B cell (primary cell): ENCODE results near the gene PEX14. TPM values are rescaled to one million over a fixed set of nuclear protein-coding genes. Genes with fewer than 3 reads are reported as not detected.

Source experiments
- ATAC-seq: fragments of 200-7000 bp; cut with Tn5 transposase; one replicate; pipeline ENCODE4 v1.10.0; 2021; ENCODE audit warnings: low read depth, mild to moderate bottlenecking, moderate number of reproducible peaks, moderate library complexity
- CTCF ChIA-PET: fragments of 350-600 bp; sonication (Branson Sonifier 250); formaldehyde crosslinking; loops from one replicate; lab custom pipeline; 2021; ENCODE audit warnings: antibody characterized with exemption, inconsistent platforms; lab: Charles Lee
- POLR2A ChIA-PET: fragments of 350-600 bp; sonication (Branson Sonifier 250); formaldehyde crosslinking; loops from one replicate; lab custom pipeline; 2021; ENCODE audit warnings: antibody characterized with exemption; lab: Charles Lee
- DNase-seq: peaks from one replicate; pipeline ENCODE4 v3.0.0; 2013
- H2AFZ ChIP-seq: 2 replicates; pipeline ENCODE4 v1.6.1; 2012; ENCODE audit warnings: mild to moderate bottlenecking, low read depth, low read length; ENCODE audit not compliant: insufficient read depth, poor library complexity, severe bottlenecking
- H3K27ac ChIP-seq, 2 donors: 1 replicate in 1 of 2; 2 replicates in 1 of 2; pipeline ENCODE4 v1.5.1; 2012 to 2013; ENCODE audit warnings: low read length in 2 of 2, mild to moderate bottlenecking in 2 of 2, moderate library complexity in 1 of 2
- H3K27me3 ChIP-seq, 4 experiments: fragments of 200-600 bp in 1 of 4; sonication (generic) in 1 of 4; replicated peaks in 1 of 4; 1 replicate in 2 of 4; 2 replicates in 2 of 4; pipeline versions ENCODE4 v1.6.1 to v1.7.0; 2013 to 2016; ENCODE audit warnings: low read length in 3 of 4, mild to moderate bottlenecking in 2 of 4, mixed read lengths in 1 of 4, moderate library complexity in 1 of 4; ENCODE audit not compliant: insufficient read depth in 4 of 4, control insufficient read depth in 3 of 4; ENCODE audit errors: control extremely low read depth in 1 of 4
- H3K36me3 ChIP-seq, 2 experiments: replicated peaks in 1 of 2; 1 replicate in 1 of 2; 2 replicates in 1 of 2; pipeline versions ENCODE4 v1.6.1 to v1.7.1; 2013; ENCODE audit warnings: low read length in 1 of 2; ENCODE audit not compliant: insufficient read depth in 2 of 2, control insufficient read depth in 1 of 2; ENCODE audit errors: control extremely low read depth in 1 of 2, extremely low read depth in 1 of 2
- H3K4me1 ChIP-seq, 2 donors: fragments of 200-600 bp in 1 of 2; sonication (generic) in 1 of 2; 1 replicate in 1 of 2; 2 replicates in 1 of 2; pipeline versions ENCODE4 v1.5.1 to v1.6.1; 2013 to 2017; ENCODE audit warnings: low read length in 2 of 2; ENCODE audit not compliant: control insufficient read depth in 2 of 2, insufficient read depth in 2 of 2
- H3K4me2 ChIP-seq: replicated peaks from 2 replicates; pipeline ENCODE3; 2012; ENCODE audit warnings: mild to moderate bottlenecking, low read depth, low read length; ENCODE audit not compliant: poor library complexity, severe bottlenecking
- H3K4me3 ChIP-seq, 5 experiments: fragments of 200-600 bp in 1 of 5; sonication (generic) in 1 of 5; 1 replicate in 3 of 5; 2 replicates in 2 of 5; pipeline versions ENCODE4 v1.5.1 to v1.7.0; 2011 to 2016; ENCODE audit warnings: low read length in 4 of 5, mild to moderate bottlenecking in 4 of 5, low read depth in 2 of 5, control low read depth in 1 of 5, moderate library complexity in 1 of 5; ENCODE audit not compliant: insufficient read depth in 1 of 5; ENCODE audit errors: control extremely low read depth in 1 of 5, extremely low read depth in 1 of 5
- H3K79me2 ChIP-seq: fragments of 200-600 bp; sonication (generic); one replicate; pipeline ENCODE4 v1.6.0; 2016; ENCODE audit warnings: low read length; ENCODE audit not compliant: control insufficient read depth, insufficient read depth
- H3K9ac ChIP-seq: fragments of 200-600 bp; sonication (generic); 2 replicates; pipeline ENCODE4 v1.6.1; 2017; ENCODE audit warnings: mild to moderate bottlenecking, low read length, moderate library complexity
- H3K9me3 ChIP-seq, 3 donors: one replicate each; pipeline versions ENCODE4 v1.6.1 to v1.7.1; 2013; ENCODE audit warnings: low read length in 2 of 3; ENCODE audit not compliant: control insufficient read depth in 2 of 3, insufficient read depth in 1 of 3; ENCODE audit errors: control extremely low read depth in 1 of 3
- H4K20me1 ChIP-seq: 2 replicates; pipeline ENCODE4 v1.6.0; 2012; ENCODE audit warnings: mild to moderate bottlenecking, low read length; ENCODE audit not compliant: insufficient read depth, control insufficient read depth, poor library complexity, severe bottlenecking
- H3K27ac Mint-ChIP-seq: one replicate; pipeline ENCODE4 v1.8.0; 2021; ENCODE audit warnings: mixed read lengths
- H3K27me3 Mint-ChIP-seq: one replicate; pipeline ENCODE4 v1.8.0; 2021; ENCODE audit warnings: mixed read lengths
- H3K4me1 Mint-ChIP-seq: one replicate; pipeline ENCODE4 v1.8.0; 2021; ENCODE audit warnings: mixed read lengths
- H3K4me3 Mint-ChIP-seq: one replicate; pipeline ENCODE4 v1.8.0; 2021; ENCODE audit warnings: mixed read lengths
- H3K9me3 Mint-ChIP-seq: one replicate; pipeline ENCODE4 v1.8.0; 2022; ENCODE audit warnings: mixed read lengths; ENCODE audit not compliant: insufficient read depth
- CTCF ChIP-seq: fragments of 200-600 bp; IDR thresholded peaks from one replicate; pipeline ENCODE4 v1.8.0; 2022; ENCODE audit warnings: antibody characterized with exemption, mild to moderate bottlenecking
- EZH2 ChIP-seq: IDR thresholded peaks from 2 replicates; pipeline ENCODE4 v1.6.1; 2012; ENCODE audit warnings: borderline replicate concordance, low read depth, mild to moderate bottlenecking, moderate library complexity, low read length; ENCODE audit not compliant: insufficient read depth, poor library complexity, severe bottlenecking
- WGBS: methylation state at CpG from one replicate; pipeline ENCODE4 v1.1.5; 2013; ENCODE audit warnings: missing lambda C conversion rate; ENCODE audit not compliant: insufficient coverage; 5-methylcytosine and 5-hydroxymethylcytosine counted together
- intact Hi-C: fragments of 100-400 bp; cut with micrococcal nuclease; formaldehyde crosslinking; loops from one replicate; pipeline ENCODE4 v1.10.0; 2022
- polyA plus RNA-seq: library from polyadenylated mRNA; depleted of rRNA; stranded (reverse); fragments of >200 nt; gene quantifications from 2 replicates; pipeline ENCODE4 v1.2.3, GENCODE V29; 2012
- total RNA-seq, 2 donors: library from RNA; stranded (reverse); fragments of 120-200 nt in 1 of 2; gene quantifications; 1 replicate in 1 of 2; 2 replicates in 1 of 2; pipeline versions ENCODE4 v1.2.3 to v1.2.4, GENCODE V29; 2013 to 2022

The PEX14 gene
- total and polyA plus RNA-seq, 2 donors (not counting 1 experiment from before 2014, with no cell fraction given) = 14.1 to 19.3 TPM

- intact Hi-C loops = no loop called here
- Histone ChIP-seq H3K4me2 (no peak overlapping the region), H3K27ac (no peak overlapping the region), H3K4me1 (peaks cover 10% of the 10 kb centered on the region in 2 donors), H2AFZ (no peak overlapping the region), H3K4me3 (no peak overlapping the region), H3K36me3 (peaks cover 3 to 41% of the 10 kb centered on the region in 2 experiments), H3K79me2 (peaks cover 9% of the 10 kb centered on the region), H3K9me3 (no peaks in the 10 kb centered on the region), H4K20me1 (no peaks in the 10 kb centered on the region), H3K9ac (no peak overlapping the region), H3K27me3 (no peaks in the 10 kb centered on the region)
- Mint-ChIP-seq H3K9me3 (no peaks in the 10 kb centered on the region), H3K27me3 (no peaks in the 10 kb centered on the region), H3K4me1 (peaks cover 10% of the 10 kb centered on the region), H3K4me3 (no peak overlapping the region), H3K27ac (no peak overlapping the region)
- 100% methylated on average over 1 of the region's 2 CpGs for WGBS
- no peak for DNase-seq
- no peak for ATAC-seq
- POLR2A ChIA-PET = no interaction called here
- no peak for TF ChIP-seq EZH2
- TF ChIP-seq CTCF = no peak
- CTCF ChIA-PET = interaction anchor here (0.6 to 1.5 kb wide), 4 partner anchors 28 to 570 kb away, joined by 3 to 6 read pairs (median 4); partner anchors contain the start of gene CENPS
Observed at GRCh38 chr1:10467078-10467477, 7.7 kb upstream of the PEX14 start.

- peaks cover 0 to 7% (median 0%) of the 10 kb centered on the region in 3 donors for H3K9me3 ChIP-seq
- H3K27me3 Mint-ChIP-seq = no peaks in the 10 kb centered on the region
- no peak overlapping the region for H2AFZ ChIP-seq
- H3K27me3 ChIP-seq = no peaks in the 10 kb centered on the region
- peaks cover 24 to 31% of the 10 kb centered on the region in 2 donors for H3K4me1 ChIP-seq
- H4K20me1 ChIP-seq = no peaks in the 10 kb centered on the region
- H3K79me2 ChIP-seq = peaks cover 16% of the 10 kb centered on the region
- H3K9ac ChIP-seq = no peak overlapping the region
- peaks cover 30% of the 10 kb centered on the region for H3K4me1 Mint-ChIP-seq
- H3K27ac Mint-ChIP-seq = no peak overlapping the region
- H3K4me2 ChIP-seq = no peak overlapping the region
- intact Hi-C loops = loop anchor here (5.0 to 10.0 kb wide), 3 partner anchors 528 to 1335 kb away; partner anchors contain the start of genes CLCN6, LZIC, MTHFR and NMNAT1
- TF ChIP-seq EZH2 (no peak), CTCF (no peak)
- H3K27ac ChIP-seq = no peak overlapping the region
- no peak for ATAC-seq
- POLR2A ChIA-PET = no interaction called here
- DNase-seq = no peak
- no peak overlapping the region for H3K4me3 ChIP-seq
- H3K9me3 Mint-ChIP-seq = no peaks in the 10 kb centered on the region
- WGBS = 100% methylated on average over 1 of the region's 4 CpGs
- H3K36me3 ChIP-seq = peaks cover 3 to 20% of the 10 kb centered on the region in 2 experiments
- CTCF ChIA-PET = interaction anchor here (1.3 to 3.4 kb wide), 2 partner anchors 23 to 25 kb away, joined by 3 to 14 read pairs; no protein-coding TSS in a partner anchor
- H3K4me3 Mint-ChIP-seq = no peak overlapping the region
Observed at GRCh38 chr1:10470043-10470442, 4.7 kb upstream of the PEX14 start.
